Measurements from ENCODE around the gene CERT1.

CERT1 gene

DNA sequence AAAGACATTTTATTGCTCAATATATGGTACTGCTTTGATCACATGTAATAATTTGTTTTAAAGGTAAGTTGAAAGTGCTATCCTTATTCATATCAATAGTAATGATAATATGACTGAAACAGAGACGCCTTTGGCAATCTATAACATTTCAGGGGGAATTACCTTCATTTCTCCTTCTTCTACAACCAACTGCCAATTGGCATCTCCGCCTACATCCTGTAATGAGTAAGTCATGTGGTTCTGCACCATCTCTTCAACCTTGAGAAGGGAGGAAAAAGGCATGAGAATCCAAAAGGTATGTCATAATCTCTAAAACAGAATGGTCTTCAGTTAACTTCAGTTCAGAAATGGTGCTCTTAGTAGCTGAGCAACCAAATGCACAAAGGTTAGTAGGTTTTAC is 122.0 kb downstream of the CERT1 start:
- DNase-seq (ENCODE audit: low read depth), result no peak

DNA sequence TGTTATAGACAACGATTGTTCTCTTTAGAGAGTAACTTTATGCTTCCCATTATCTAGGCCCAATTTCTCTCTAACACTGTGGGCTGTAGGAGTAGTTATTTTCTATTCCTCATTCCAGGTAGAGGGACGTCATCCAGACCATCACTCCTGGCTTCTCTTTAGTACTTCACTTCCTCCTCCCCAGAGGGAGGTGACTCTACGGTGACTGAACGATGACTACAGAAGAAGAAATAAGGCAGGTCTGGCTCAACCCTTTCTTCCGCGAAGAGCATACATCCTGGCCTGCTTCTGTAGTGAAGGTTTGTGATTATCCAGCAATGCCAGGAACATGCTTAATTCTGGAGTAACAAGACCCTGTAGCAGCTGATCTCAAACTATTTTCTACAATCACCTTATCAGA is 123.6 kb downstream of the CERT1 start:
- no peak for DNase-seq (ENCODE audit: low read depth)

DNA sequence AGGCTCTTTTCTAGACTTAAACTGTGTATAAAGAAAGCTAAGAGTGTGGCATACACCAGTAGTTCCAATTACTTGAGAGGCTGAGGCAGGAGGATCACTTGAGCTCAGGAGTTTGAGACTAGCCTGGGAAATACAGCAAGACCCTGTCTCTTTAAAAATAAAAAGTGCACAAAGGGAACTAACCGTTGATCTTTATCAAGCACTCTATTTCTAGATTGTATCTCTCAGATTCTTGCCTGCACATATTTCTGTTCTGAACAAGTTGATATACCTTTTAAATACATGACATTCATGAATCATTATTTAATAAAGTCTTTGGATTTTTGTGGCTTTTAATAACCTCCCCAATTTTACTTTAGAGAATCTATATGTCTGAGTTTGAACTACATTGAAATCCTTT is 127.2 kb downstream of the CERT1 start:
- DNase-seq (ENCODE audit: low read depth), result no peak

DNA sequence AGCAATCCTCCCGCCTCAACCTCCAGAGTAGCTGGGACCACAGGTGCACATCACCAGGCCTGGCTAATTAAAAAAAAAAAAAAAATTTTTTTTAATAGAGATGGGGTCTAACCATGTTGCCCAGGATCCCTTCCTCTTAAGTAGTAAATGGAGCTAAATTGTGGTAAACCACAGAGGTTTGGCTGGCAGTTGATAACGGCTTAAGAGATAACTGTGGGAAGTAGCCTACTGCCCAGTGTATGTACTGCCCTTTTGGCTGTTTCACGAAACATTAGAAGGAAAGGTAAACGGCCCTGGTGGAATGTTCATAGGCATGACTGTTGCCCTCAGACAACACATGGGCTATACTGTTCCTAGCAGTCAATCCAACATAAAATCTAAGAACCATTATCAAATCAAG is 130.0 kb downstream of the CERT1 start:
- DNase-seq (ENCODE audit: low read depth), result no peak

DNA sequence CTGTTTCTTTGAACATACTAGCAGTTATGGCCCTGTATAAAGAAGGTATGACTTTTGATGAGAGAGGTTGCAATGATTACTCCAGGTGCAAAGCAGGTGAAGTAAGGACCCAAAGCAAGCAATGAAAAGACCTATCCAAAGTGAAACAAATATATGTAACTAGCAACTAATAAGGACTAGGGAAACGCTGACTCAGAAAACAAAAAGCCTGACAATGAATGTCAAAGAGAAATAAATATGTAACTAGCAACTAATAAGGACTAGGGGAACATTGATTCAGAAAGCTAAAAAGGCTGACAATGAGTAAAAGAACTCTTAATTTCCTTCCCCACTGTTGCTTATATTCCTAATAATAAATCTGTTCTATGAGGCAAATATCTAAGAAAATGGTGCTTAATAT is 131.3 kb downstream of the CERT1 start:
- no peak for DNase-seq (ENCODE audit: low read depth)

DNA sequence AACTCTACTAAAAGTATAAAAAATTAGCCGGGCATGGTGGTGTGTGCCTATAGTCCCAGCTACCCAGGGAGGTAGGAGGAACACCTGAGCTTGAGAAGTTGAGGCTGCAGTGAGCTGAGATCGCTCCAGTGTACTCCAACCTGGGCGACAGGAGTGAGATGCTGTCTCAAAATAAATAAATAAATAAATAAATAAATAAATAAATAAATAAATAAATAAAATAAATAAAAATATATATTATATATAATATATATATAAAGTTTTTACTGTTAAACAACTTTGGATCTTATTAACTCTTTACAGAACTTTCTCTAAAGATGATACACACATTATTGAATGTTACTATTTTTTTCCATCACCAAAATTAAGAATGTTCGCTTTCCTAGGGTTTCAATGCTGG is 136.0 kb downstream of the CERT1 start:
- no peak for DNase-seq (ENCODE audit: low read depth)

DNA sequence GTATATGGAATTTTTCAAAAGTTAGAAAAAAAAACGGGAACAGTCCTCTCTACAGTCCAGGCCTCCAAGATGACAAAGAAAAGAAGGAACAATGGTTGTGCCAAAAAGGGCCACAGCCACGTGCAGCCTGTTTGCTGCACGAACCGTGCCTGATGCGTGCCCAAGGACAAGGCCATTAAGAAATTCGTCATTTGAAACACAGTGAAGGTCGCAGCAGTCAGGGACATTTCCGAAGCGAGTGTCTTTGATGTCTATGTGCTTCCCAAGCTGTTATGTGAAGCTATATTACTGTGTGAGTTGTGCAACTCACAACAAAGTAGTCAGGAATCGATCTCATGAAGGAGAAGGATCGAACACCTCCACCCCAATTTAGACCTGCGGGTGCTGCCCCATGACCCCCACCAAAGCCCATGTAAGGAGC is 137.0 kb downstream of the CERT1 start:
- DNase-seq (ENCODE audit: low read depth), result no peak

DNA sequence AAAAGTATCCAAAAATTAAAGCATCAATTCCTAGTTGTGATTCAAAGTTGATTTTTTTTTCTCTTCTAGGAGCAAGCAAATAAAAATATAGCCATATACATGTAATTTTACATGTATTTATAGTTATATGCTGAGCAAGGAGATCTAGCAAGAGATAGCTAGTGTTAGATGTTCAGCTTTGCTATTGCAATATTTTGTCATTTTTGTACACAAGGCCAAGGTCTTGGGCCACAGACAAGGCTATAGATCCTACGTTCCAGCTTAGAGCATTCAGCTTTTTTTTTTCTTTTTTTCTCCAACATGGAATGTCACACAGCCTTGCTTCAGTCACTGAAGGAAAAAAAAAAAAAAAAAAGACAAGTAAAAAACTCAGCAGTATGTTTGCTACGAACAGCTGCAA is 137.6 kb downstream of the CERT1 start:
- no peak for DNase-seq (ENCODE audit: low read depth)

DNA sequence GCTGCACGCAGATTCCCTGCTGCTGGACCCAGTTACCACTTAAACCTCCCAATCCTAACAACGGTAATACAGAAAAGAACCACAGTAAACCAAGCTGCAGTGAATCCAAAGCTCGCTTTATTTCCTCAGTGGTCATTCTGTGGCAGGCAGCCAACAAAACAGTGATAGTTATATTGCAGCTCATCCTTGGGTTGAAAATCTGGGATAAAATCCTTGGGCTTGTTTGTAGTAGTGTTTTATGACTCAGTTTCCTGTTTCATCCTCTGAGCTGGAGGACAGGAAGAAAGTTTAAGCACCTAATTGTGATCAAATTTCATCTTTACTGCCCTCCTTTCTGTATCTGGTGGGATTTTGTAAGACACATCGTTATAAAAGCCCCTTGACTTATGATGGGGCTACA is 143.0 kb downstream of the CERT1 start:
- no peak for DNase-seq (ENCODE audit: low read depth)

DNA sequence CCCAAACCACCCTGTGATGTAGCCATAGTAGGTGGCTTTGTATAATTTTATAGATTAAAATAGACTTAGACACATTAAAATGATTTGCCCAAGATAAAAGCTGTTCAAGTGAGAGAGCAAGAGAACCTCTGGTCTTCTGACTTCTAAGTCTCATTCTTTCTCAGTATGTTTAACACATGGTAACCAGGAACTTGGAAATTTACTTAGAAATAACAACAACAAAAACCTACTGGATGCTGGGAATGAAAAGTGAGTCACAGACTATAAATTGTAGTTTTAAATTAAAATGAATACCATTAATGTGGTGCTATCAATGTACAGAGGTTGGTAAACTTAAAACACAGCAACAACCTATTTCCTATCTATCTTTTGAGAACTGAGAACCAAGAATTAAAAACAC is 144.0 kb downstream of the CERT1 start:
- no peak for DNase-seq (ENCODE audit: low read depth)

DNA sequence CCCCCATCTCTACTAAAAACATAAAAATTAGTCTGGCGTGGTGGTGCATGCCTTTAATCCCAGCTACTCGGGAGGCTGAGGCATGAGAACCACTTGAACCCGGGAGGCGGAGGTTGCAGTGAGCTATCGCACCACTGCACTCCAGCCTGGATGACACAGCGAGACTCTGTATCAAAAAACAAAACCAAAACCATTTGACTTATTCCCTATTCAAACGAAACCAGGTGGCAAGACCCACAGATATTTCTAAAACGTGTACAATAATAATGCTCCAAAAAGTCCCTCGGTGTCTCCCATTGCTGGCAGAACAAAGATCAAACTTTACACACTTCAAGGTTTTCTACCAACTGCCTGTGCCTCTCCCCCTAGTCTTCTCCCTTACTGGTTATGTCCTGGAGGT is 144.6 kb downstream of the CERT1 start:
- no peak for DNase-seq (ENCODE audit: low read depth)

DNA sequence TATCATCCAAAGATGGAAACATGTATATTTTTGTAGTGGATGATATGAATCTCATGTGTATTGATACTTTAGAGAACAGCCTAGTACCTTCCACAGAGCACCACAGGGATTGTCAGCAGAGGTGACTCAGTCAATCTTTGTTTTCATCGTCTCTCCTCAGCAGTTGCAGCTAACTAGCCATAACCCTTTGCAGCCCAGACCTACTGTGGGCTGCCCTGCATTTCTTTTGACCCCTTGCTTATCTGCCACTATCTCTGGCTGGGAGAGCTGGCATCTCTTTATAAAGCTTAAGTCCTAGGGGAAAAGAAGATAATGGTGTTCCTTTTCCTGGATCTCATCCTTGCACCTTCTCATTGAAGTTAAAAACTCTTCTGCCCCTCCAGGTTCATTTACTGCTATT is 145.7 kb downstream of the CERT1 start:
- DNase-seq (ENCODE audit: low read depth), result no peak

DNA sequence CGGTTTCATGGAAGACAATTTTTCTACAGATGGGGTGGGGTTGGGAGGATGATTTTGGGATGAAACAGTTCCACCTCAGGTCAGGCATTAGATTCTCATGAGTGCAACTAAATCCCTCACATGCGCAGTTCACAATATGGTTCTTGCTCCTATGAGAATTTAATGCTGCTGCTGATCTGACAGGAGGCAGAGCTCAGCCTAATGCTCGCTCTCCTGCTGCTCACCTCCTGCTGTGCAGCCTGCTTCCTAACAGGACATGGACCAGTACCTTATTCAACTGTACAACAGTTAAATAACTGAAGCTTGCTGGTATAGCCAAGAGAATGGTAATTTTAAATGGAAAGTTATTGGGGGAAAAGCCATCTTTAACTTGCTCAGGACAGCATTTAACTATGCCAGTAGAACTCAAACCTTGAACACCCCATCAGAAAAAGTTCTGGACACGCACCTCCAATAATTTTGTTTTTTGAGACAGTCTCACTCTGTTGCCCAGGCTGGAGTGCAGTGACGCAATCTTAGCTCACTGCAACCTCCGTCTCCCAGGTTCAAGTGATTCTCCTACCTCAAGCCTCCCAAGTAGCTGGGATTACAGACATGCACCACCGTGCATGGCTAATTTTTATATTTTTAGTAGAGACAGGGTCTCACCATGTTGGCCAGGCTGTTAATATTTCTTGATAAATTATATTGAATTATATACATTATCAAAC is 146.7 kb downstream of the CERT1 start:
- no peak for DNase-seq (ENCODE audit: low read depth)

DNA sequence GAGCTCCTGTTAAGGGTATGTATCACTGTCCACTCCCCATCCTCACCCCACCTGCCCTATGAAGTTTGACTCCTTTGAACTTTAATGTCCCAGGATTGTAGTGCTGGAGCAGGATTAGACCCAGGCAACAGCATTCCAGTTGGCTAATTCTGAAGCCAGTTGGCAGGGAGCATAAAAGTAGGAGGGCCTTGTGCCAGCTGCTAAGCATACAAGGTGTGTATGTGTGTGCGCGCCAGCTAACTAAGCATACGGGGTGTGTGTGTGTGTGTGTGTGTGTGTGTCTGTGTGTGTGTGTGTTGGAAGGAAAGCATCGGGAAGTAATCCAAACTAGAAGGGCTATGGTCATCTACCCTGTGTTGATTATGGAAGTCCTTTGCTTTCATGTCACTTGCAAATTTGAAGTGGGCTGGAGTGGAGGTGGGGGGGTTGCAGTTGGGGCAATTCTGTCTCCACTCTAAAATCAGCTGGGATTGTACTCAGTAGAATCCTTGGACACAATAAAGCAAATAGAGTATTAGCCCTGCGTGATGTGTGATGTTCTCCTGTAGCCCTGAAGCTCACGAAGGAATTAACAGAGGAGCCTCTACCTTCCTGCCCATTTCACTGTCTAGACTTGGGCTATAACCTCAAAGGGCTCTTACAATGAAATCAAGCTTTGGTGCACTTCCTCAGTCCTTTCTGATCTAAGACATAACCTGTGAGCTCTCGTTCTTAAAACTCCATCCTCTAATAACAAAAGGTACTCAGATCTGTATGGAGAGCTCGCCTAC is 147.5 kb downstream of the CERT1 start:
- DNase-seq (ENCODE audit: low read depth), result no peak

DNA sequence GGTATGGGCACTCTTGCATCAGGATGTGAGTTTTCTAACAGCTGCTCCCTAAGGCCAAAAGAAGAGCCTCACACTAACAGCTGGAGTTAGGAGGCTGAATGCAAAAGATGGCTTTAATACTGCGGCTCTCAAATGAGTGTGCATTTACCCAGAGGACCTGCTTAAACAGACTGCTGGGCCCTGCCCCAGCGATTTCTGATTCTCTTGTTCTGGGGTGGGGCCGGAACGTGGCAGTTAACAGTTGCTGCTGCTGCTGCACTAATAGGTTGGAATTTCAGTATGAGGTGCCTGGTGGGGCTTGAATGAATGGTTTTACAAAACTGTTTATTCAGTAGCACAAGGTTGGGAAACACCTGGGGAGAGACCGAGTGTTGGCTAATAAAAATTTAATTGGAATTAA is 148.3 kb downstream of the CERT1 start:
- no peak for DNase-seq (ENCODE audit: low read depth)

DNA sequence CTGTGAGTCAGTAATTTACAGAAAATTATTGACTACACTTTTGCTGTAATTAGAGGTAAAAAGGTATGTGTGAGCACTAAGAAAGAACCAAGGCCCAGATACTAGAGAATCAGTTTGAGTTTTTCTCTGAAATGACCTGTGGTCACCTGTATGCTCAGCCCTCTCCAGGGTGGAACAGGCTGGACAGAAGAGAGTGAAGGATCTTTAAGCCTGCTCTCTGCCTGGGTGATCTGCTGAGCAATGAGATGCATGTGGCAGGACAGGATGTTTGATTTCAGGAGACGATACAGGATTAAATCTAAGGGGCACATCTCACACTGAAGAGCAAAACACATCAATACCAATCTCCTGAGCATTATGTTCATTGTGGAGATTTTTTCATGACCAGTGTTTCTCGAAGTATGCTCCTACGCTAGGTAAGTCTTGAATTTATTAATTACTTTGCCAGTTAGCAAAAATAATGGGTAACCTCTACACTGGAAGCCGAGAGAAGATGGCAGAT is 148.9 kb downstream of the CERT1 start:
- DNase-seq (ENCODE audit: low read depth), result no peak

DNA sequence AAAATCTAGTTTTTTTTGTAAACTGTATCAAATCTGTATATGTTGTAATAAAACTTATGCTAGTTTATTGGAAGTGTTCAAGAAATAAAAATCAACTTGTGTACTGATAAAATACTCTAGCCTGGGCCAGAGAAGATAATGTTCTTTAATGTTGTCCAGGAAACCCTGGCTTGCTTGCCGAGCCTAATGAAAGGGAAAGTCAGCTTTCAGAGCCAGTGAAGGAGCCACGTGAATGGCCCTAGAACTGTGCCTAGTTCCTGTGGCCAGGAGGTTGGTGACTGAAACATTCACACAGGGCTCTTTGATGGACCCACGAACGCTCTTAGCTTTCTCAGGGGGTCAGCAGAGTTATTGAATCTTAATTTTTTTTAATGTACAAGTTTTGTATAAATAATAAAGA is 150.1 kb downstream of the CERT1 start:
- no peak for DNase-seq (ENCODE audit: low read depth)

DNA sequence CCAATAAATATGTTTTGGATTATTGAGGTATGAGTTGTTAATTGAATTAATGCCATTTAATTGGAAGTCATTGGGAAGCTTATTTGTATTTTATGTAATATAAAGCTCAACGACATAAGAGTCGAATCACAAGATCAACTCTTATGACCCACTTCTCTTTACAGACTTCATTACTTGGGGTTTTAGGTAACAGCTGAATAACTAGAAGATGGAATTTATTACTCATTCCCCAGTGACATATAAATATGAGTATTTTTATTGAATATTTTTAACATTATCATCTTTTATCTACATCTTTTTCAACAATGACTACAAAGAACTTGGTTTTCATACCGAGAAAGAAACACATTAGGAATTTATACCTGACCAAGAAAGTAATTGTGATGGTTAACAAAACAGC is 153.3 kb downstream of the CERT1 start:
- no peak for DNase-seq (ENCODE audit: low read depth)

DNA sequence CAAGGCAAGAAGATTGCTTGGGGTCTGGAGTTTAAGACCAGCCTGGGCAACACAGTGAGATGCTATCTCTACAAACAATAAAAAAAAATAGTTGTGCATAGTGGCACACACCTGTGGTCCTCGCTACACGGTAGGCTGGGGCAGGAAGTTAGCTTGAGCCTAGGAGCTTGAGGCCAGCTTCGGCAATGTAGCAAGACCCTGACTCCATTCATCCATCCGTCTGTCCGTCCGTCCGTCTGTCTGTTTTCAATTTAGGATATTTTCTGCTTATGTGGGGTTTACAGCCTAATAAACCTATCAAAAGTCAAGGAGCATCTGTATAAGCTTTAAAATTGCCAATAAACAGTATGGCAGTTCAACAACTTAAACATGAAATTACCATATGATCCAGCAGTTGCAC is 154.7 kb downstream of the CERT1 start:
- no peak for DNase-seq (ENCODE audit: low read depth)

DNA sequence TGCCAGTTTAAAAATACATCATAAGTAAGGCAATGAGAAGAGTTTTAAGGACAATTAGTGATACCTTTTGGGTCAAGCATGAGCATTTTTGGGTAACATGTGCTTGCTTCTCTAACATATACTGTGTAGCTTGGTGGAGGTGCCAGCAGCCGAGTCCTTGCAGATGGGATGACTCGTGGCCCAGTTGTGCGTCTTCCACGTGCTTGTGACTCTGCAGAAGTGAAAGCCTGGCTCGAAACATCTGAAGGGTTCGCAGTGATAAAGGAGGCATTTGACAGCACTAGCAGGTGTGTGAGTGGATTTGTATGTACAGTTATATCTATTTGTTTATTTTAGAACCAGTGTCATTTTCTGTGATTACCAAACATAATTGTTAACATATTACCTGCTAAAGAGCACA is 156.2 kb downstream of the CERT1 start:
- no peak for DNase-seq (ENCODE audit: low read depth)

DNA sequence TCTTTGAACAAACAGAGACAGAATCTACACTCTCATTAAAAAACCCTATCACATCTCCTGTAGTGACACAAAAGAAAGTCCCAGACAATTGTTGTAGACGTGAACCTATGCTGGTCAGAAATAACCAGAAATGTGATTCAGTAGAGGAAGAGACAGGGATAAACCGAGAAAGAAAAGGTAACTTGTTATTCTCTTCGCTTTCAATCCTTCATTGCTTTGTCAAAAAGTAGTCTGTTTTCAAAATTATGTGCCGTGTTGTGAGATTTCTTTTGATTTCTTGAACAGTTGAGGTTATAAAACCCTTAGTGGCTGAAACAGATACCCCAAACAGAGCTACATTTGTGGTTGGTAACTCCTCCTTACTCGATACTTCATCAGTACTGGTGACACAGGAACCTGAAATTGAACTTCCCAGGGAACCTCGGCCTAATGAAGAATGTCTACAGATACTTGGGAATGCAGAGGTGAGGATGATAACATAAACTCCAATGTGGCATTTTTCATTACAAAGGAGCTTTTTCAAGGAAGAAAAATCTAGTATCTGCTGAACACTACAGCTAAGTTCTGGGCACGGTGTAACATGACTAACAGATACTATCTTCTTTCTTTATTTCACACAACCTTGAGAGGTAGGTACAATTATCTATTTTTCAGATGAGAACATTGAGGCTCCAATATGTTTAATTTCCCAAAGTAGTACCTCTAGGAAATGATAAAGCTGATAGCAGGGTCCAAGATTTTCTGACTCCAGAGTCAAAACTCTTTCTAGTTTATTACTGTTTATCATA is 160.1 kb downstream of the CERT1 start:
- no peak for DNase-seq (ENCODE audit: low read depth)

DNA sequence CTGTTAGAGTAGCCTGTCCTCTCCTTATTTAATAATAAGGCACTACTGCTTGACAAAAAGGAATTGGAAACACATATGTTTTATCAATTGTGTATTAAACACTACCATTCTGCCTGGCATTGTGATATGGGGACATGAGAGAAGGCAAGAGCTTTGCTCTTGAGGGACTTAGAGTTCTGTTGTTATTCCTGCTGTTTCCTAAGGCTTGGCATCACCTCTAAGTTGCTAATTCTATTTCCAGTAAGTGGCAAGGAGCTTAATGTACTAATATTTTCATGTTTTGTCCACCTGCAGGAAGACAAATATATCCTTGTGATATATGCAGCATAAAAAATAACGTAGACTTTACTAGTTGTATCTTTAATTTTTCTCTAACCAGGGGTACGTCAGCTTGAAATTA is 161.8 kb downstream of the CERT1 start:
- DNase-seq (ENCODE audit: low read depth), result no peak

DNA sequence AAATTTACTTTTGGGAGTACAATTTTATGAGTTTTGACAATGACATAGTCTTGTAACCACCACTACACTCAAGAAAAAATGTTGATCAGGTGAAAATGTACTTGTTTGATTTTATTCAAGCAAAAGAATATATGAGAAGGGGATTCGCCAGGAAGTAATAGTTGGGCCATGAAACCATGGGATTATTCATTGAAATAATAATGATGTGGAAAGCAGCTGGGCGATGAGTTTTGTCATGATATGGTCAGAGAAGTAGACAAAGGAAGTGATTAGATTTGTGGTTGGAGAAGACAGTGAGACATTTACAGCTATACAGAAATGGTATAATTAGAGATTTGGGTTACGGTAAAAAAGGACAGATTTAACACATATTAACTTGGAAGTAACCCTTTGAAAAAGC is 163.2 kb downstream of the CERT1 start:
- no peak for DNase-seq (ENCODE audit: low read depth)
